Esophagus squamous epithelium (tissue), 5 donors: ENCODE data around the gene RRAS2. TPM values are rescaled to one million over a fixed set of nuclear protein-coding genes. Genes with fewer than 3 reads are reported as not detected.
"Not testable (repeated sequence)": the region's sequence is repeated elsewhere in the genome, so short reads cannot be mapped to it uniquely, and the experiment has no call there.

Source experiments
- DNase-seq: peaks from one replicate; lab custom pipeline; 2025; lab: John Stamatoyannopoulos, UW
- H3K27ac ChIP-seq, 4 donors: fragments of 200-600 bp; sonication (generic); one replicate each; pipeline ENCODE4 v1.5.1; 2016 to 2019; ENCODE audit warnings: mild to moderate bottlenecking in 1 of 4
- H3K27me3 ChIP-seq, 4 donors: fragments of 200-600 bp; sonication (generic); 1 replicate in 3 of 4; 2 replicates in 1 of 4; pipeline versions ENCODE4 v1.5.1 to v1.6.0; 2017 to 2021; ENCODE audit warnings: antibody characterized with exemption in 1 of 4
- H3K36me3 ChIP-seq, 3 donors: fragments of 200-600 bp; sonication (generic); one replicate each; pipeline ENCODE4 v1.5.1; 2016 to 2019
- H3K4me1 ChIP-seq, 3 donors: fragments of 200-600 bp; sonication (generic); one replicate each; pipeline ENCODE4 v1.5.1; 2017 to 2019
- H3K4me3 ChIP-seq, 4 donors: fragments of 200-600 bp; sonication (generic); 1 replicate in 3 of 4; 2 replicates in 1 of 4; pipeline ENCODE4 v1.5.1; 2016 to 2019; ENCODE audit warnings: mild to moderate bottlenecking in 2 of 4, moderate library complexity in 1 of 4
- H3K9me3 ChIP-seq, 3 donors: fragments of 200-600 bp; sonication (generic); one replicate each; pipeline ENCODE4 v1.5.1; 2016 to 2019
- CTCF ChIP-seq, 6 experiments: fragments of 450-650 bp in 4 of 6; fragments of 200-600 bp in 2 of 6; sonication (generic) in 2 of 6; IDR thresholded peaks; one replicate each; pipeline ENCODE4 v1.5.1; 2016 to 2019; ENCODE audit warnings: antibody characterized with exemption in 6 of 6, mild to moderate bottlenecking in 4 of 6, moderate library complexity in 4 of 6
- POLR2A ChIP-seq, 4 donors: fragments of 450-650 bp; IDR thresholded peaks; one replicate each; pipeline ENCODE4 v1.6.1; 2017; ENCODE audit warnings: antibody characterized with exemption in 4 of 4, mild to moderate bottlenecking in 4 of 4, moderate library complexity in 3 of 4
- WGBS, 2 donors: methylation state at CpG; one replicate each; pipeline ENCODE4 v1.1.5; 2018; 5-methylcytosine and 5-hydroxymethylcytosine counted together
- intact Hi-C: fragments of 100-400 bp; cut with DNase I; formaldehyde crosslinking; loops from one replicate; pipeline ENCODE4 v1.15.0; 2022
- total RNA-seq, 4 donors: library from RNA; depleted of rRNA; stranded (reverse); fragments of >200 nt; gene quantifications; one replicate each; pipeline ENCODE4 v1.1.0, GENCODE V29; 2016
- donor health status: DM: yes; HTN: yes; CAD: no.

Gene RRAS2
- total RNA-seq, result 10 to 100 TPM; 14.1 to 42.5 (median 29.0) TPM

DNA sequence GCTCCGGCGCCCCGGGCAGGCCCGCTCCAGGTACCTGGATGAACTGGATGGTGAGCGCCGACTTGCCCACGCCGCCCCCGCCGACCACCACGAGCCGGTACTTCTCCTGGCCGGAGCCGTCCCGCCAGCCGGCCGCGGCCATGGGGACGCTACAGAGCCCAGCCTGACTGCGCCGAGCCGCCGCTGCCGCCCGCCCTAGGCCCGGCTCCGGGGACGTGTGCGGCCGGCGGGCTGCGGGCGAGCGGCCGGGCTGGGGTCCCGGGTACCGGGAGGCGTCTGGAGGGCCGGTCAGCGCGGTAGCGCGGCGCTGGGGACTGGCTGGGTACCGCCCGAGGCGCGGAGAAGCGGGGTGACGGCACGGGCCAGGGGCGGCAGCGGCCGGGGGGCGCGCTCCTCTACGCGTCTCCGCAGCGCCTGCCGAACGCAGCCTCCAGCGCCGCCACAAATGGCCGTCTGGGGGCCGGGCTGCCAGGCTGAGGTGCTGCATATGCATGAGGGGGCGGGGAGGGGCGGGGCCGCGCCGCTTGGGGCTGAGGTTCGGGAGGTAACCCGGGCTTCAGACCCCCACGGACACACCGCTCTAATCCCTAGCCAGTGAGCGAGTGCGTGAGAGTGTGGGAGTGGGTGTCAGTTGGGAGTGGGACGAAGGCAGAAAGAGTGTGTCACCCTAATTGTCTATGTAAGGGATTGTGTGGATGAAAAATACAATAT, at the start of gene RRAS2:
TSS of gene RRAS2 (minus strand) at position 455 of the 711 bp plus-strand sequence. CDS start at position 142, 313 bp downstream.
- H3K27me3 ChIP-seq, result no peaks in the 10 kb centered on the region
- no peaks in the 10 kb centered on the region for H3K9me3 ChIP-seq
- TF ChIP-seq CTCF (IDR thresholded peaks at IDR 0.05) (peak in 1 of 6 experiments; percentile 20), POLR2A (IDR thresholded peaks at IDR 0.05) (peak in 3 of 4 donors; percentile 28 to 88 (median 78))
- no peaks in the 10 kb centered on the region for H3K36me3 ChIP-seq
- intact Hi-C loops, result no loop called here
- peak within 1 kb of the TSS; percentile 67 to 99 (median 95) for H3K4me3 ChIP-seq
- peak within 1 kb of the TSS; percentile 61 to 91 (median 88) for H3K27ac ChIP-seq
- H3K4me1 ChIP-seq, result peaks cover 0 to 23% (median 3%) of the 10 kb centered on the region in 3 donors
- 0 to 2% methylated on average over 3 to 10 of the region's 78 CpGs for WGBS, 2 donors
- DNase-seq, result no peak

DNA sequence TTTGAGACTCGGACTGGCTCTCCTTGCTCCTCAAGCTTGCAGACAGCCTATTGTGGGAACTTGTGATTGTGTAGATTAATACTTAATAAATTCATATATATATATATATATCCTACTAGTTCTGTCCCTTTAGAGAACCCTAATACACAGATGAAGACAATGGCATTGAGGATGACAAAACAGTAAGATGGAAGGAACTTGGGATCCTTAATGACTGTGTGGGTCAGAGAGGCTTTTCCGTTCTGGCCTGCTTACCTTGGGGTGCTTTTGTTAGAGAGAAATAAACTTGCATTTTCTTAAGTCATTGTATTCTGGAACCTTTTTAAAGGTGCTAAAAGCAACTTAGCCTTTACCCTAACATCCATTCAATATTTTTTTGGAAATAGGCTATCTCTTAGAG, 49.6 kb upstream of the RRAS2 start:
- DNase-seq, result no peak
- Histone ChIP-seq H3K4me3 (no peak overlapping the region), H3K27me3 (no peaks in the 10 kb centered on the region), H3K27ac (no peak overlapping the region), H3K9me3 (no peaks in the 10 kb centered on the region), H3K36me3 (no peaks in the 10 kb centered on the region), H3K4me1 (peaks cover 0 to 31% (median 13%) of the 10 kb centered on the region in 3 donors)
- WGBS, 2 donors, result 88% methylated on average over 2 of the region's 2 CpGs
- no peak for TF ChIP-seq POLR2A (IDR thresholded peaks at IDR 0.05)
- TF ChIP-seq CTCF (IDR thresholded peaks at IDR 0.05), result no peak
- intact Hi-C loops, result no loop called here

DNA sequence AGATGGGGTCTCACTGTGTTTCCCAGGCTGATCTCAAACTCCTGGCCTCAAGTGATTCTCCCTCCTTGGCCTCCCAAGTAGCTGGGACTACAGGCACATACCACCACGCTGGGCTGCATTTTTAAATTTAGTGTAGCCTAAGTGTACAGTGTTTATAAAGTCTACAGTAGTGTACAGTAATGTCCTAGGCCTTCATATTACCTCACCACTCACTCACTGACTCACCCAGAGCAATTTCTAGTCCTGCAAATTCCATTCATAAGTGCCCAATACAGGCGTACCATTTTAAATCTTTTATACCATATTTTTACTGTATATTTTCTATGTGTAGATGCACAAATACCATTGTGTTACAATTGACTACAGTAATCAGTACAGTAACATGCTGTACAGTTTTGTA, 47.1 kb upstream of the RRAS2 start:
- H3K36me3 ChIP-seq, H3K27me3 ChIP-seq, DNase-seq, H3K27ac ChIP-seq, intact Hi-C loops, H3K4me3 ChIP-seq, H3K9me3 ChIP-seq: not testable (repeated sequence)
- peaks cover 0 to 13% (median 0%) of the 10 kb centered on the region in 3 donors for H3K4me1 ChIP-seq
- 91 to 93% methylated on average over 2 of the region's 2 CpGs for WGBS, 2 donors

GRCh38 chr11:14403528-14403927, 44.5 kb upstream of the RRAS2 start:
- WGBS, 2 donors, result 90 to 96% methylated on average over 6 of the region's 6 CpGs
- not testable (repeated sequence) for H3K4me1 ChIP-seq

DNA sequence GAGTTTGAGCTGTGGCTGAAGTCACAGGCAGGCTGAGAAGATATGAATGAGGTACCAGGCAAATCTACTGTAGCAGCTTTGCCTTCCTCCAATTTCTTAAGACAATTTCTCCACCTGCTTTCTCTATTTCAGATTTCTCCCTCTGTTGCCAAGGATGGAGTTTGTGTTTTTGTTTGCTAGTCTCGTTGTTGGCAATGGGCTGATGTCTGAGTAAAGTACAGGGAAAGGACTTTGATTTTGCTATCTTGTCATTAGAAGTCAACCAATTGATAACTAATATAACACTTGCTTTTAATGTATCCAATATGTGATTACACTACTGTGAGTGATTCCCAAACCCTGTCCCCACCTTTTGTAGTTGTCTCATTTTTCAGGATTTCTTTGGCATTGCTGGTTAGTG, 40.1 kb upstream of the RRAS2 start:
- H3K27me3 ChIP-seq, result no peaks in the 10 kb centered on the region
- DNase-seq, result no peak
- no peaks in the 10 kb centered on the region for H3K4me1 ChIP-seq
- H3K9me3 ChIP-seq, result no peaks in the 10 kb centered on the region
- no peak overlapping the region for H3K27ac ChIP-seq
- WGBS, 2 donors, result 73 to 74% methylated on average over 1 of the region's 1 CpG
- H3K36me3 ChIP-seq, result no peaks in the 10 kb centered on the region
- no peak overlapping the region for H3K4me3 ChIP-seq
- intact Hi-C loops, result no loop called here
- no peak for TF ChIP-seq CTCF (IDR thresholded peaks at IDR 0.05)
- TF ChIP-seq POLR2A (IDR thresholded peaks at IDR 0.05), result no peak

More at GRCh38 chr11:14403528-14403927, 44.5 kb upstream of the RRAS2 start:
- H3K9me3 ChIP-seq, intact Hi-C loops, H3K4me3 ChIP-seq, H3K36me3 ChIP-seq, DNase-seq, H3K27ac ChIP-seq, H3K27me3 ChIP-seq: not testable (repeated sequence)

DNA sequence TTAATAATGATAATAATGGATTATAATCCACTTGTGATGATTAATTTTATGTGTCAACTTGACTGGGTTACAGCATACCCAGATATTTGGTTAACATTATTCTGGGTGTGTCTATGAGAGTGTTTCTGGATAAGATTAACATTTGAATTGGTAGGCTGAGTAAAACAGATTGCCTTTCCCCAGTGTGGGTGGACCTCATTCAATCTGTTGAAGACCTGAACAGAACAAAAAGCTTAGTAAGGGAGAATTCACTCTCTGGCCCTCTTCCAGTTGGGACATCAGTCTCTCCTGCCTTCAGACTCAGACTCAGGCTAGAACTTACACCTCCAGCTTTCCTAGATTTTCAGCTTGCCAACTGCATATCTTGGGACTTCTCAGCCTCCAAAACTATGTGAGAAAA, 37.3 kb upstream of the RRAS2 start:
- DNase-seq, result no peak
- Histone ChIP-seq H3K27ac (no peak overlapping the region), H3K4me3 (no peak overlapping the region), H3K36me3 (no peaks in the 10 kb centered on the region), H3K4me1 (no peaks in the 10 kb centered on the region), H3K27me3 (no peaks in the 10 kb centered on the region), H3K9me3 (no peaks in the 10 kb centered on the region)
- TF ChIP-seq CTCF (IDR thresholded peaks at IDR 0.05) (no peak), POLR2A (IDR thresholded peaks at IDR 0.05) (no peak)
- intact Hi-C loops, result no loop called here
